ENCODE data around the gene CHIT1.

- no peak for TF ChIP-seq POLR2AphosphoS5 (IDR thresholded peaks at IDR 0.05; ENCODE audit: low read depth)
- no peak for TF ChIP-seq CTCF (conservative IDR thresholded peaks at IDR 0.05; ENCODE audit: low read depth in 2 of 2)
- TF ChIP-seq REST (IDR thresholded peaks at IDR 0.05; ENCODE audit: unreplicated experiment) = no peak
- TF ChIP-seq JUNB (IDR thresholded peaks at IDR 0.05; ENCODE audit: unreplicated experiment) = no peak
- TF ChIP-seq, protein P1, sequence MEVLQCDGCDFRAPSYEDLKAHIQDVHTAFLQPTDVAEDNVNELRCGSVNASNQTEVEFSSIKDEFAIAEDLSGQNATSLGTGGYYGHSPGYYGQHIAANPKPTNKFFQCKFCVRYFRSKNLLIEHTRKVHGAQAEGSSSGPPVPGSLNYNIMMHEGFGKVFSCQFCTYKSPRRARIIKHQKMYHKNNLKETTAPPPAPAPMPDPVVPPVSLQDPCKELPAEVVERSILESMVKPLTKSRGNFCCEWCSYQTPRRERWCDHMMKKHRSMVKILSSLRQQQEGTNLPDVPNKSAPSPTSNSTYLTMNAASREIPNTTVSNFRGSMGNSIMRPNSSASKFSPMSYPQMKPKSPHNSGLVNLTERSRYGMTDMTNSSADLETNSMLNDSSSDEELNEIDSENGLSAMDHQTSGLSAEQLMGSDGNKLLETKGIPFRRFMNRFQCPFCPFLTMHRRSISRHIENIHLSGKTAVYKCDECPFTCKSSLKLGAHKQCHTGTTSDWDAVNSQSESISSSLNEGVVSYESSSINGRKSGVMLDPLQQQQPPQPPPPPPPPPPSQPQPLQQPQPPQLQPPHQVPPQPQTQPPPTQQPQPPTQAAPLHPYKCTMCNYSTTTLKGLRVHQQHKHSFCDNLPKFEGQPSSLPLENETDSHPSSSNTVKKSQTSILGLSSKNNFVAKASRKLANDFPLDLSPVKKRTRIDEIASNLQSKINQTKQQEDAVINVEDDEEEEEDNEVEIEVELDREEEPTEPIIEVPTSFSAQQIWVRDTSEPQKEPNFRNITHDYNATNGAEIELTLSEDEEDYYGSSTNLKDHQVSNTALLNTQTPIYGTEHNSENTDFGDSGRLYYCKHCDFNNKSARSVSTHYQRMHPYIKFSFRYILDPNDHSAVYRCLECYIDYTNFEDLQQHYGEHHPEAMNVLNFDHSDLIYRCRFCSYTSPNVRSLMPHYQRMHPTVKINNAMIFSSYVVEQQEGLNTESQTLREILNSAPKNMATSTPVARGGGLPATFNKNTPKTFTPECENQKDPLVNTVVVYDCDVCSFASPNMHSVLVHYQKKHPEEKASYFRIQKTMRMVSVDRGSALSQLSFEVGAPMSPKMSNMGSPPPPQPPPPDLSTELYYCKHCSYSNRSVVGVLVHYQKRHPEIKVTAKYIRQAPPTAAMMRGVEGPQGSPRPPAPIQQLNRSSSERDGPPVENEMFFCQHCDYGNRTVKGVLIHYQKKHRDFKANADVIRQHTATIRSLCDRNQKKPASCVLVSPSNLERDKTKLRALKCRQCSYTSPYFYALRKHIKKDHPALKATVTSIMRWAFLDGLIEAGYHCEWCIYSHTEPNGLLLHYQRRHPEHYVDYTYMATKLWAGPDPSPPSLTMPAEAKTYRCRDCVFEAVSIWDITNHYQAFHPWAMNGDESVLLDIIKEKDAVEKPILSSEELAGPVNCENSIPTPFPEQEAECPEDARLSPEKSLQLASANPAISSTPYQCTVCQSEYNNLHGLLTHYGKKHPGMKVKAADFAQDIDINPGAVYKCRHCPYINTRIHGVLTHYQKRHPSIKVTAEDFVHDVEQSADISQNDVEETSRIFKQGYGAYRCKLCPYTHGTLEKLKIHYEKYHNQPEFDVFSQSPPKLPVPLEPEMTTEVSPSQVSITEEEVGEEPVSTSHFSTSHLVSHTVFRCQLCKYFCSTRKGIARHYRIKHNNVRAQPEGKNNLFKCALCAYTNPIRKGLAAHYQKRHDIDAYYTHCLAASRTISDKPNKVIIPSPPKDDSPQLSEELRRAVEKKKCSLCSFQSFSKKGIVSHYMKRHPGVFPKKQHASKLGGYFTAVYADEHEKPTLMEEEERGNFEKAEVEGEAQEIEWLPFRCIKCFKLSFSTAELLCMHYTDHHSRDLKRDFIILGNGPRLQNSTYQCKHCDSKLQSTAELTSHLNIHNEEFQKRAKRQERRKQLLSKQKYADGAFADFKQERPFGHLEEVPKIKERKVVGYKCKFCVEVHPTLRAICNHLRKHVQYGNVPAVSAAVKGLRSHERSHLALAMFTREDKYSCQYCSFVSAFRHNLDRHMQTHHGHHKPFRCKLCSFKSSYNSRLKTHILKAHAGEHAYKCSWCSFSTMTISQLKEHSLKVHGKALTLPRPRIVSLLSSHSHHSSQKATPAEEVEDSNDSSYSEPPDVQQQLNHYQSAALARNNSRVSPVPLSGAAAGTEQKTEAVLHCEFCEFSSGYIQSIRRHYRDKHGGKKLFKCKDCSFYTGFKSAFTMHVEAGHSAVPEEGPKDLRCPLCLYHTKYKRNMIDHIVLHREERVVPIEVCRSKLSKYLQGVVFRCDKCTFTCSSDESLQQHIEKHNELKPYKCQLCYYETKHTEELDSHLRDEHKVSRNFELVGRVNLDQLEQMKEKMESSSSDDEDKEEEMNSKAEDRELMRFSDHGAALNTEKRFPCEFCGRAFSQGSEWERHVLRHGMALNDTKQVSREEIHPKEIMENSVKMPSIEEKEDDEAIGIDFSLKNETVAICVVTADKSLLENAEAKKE (CRISPR knock-in tag; IDR thresholded peaks at IDR 0.05) = no peak
- no peak for TF ChIP-seq CREB1 (CRISPR knock-in tag; IDR thresholded peaks at IDR 0.05; ENCODE audit: low read depth)
- TF ChIP-seq EZH2 (IDR thresholded peaks at IDR 0.05; ENCODE audit: low read depth, unreplicated experiment) = no peak
- TF ChIP-seq NANOG (IDR thresholded peaks at IDR 0.05; ENCODE audit: borderline replicate concordance) = no peak
- no peak for TF ChIP-seq EZH2phosphoT487 (IDR thresholded peaks at IDR 0.05; ENCODE audit: unreplicated experiment)
- TF ChIP-seq ZNF114 (CRISPR knock-in tag; IDR thresholded peaks at IDR 0.05) = no peak
- TF ChIP-seq ZNF331 (CRISPR knock-in tag; IDR thresholded peaks at IDR 0.05; ENCODE audit: low read depth) = no peak
Observed at GRCh38 chr1:203272633-203273205, 43.2 kb upstream of the CHIT1 start.
